Testis (tissue), 3 donors: ENCODE data around the gene GPR161. TPM values are rescaled to one million over a fixed set of nuclear protein-coding genes. Genes with fewer than 3 reads are reported as not detected.

Source experiments
- DNase-seq: peaks from one replicate; pipeline ENCODE4 v3.0.0-alpha.2; 2019
- H3K27ac ChIP-seq, 2 donors: fragments of 200-600 bp; sonication (generic); one replicate each; pipeline ENCODE4 v1.5.1; 2019
- H3K27me3 ChIP-seq: fragments of 200-600 bp; sonication (generic); one replicate; pipeline ENCODE4 v1.5.1; 2019
- H3K36me3 ChIP-seq: fragments of 200-600 bp; sonication (generic); one replicate; pipeline ENCODE4 v1.5.1; 2017; ENCODE audit warnings: low read depth; ENCODE audit errors: missing control alignments
- H3K4me1 ChIP-seq: fragments of 200-600 bp; sonication (generic); one replicate; pipeline ENCODE4 v1.5.1; 2019
- H3K4me3 ChIP-seq, 2 donors: fragments of 200-600 bp; sonication (generic); one replicate each; pipeline ENCODE4 v1.5.1; 2017 to 2019
- H3K9me3 ChIP-seq: fragments of 200-600 bp; sonication (generic); one replicate; pipeline ENCODE4 v1.5.1; 2017
- POLR2A ChIP-seq: fragments of 450-650 bp; IDR thresholded peaks from one replicate; pipeline ENCODE4 v1.6.1; 2017; ENCODE audit warnings: antibody characterized with exemption, mild to moderate bottlenecking, moderate library complexity
- WGBS, 2 donors: methylation state at CpG; one replicate each; pipeline ENCODE4 v1.1.5; 2018; 5-methylcytosine and 5-hydroxymethylcytosine counted together
- intact Hi-C: fragments of 100-400 bp; cut with DNase I; formaldehyde crosslinking; loops from one replicate; pipeline ENCODE4 v1.15.1; 2023; ENCODE audit warnings: low total_unique reads
- polyA plus RNA-seq: library from polyadenylated mRNA; stranded (reverse); fragments of 350-450 nt; fragmentation: Illumina TruSeq; extraction: RNeasy Lipid Tissue Mini Kit (QIAGEN cat#74804); gene quantifications from one replicate; pipeline ENCODE4 v1.2.3, GENCODE V29; 2014; ENCODE audit warnings: low read depth, low replicate concordance; ENCODE audit not compliant: insufficient read depth
- total RNA-seq, 2 donors: library from RNA; depleted of rRNA; stranded (reverse); fragments of >200 nt; gene quantifications; one replicate each; pipeline ENCODE4 v1.2.3, GENCODE V29; 2016
- TF ChIP-seq, protein P1 (sequence below), 3 experiments: fragments of 450-650 bp in 2 of 3; fragments of 200-600 bp in 1 of 3; sonication (generic) in 1 of 3; IDR thresholded peaks; one replicate each; pipeline ENCODE4 v1.5.1; 2016 to 2019; ENCODE audit warnings: antibody characterized with exemption in 3 of 3, mild to moderate bottlenecking in 2 of 3, moderate library complexity in 1 of 3

GPR161 gene
- total and polyA plus RNA-seq, 3 donors from 2014 or later, result 3.7 to 6.7 (median 6.1) TPM

DNA sequence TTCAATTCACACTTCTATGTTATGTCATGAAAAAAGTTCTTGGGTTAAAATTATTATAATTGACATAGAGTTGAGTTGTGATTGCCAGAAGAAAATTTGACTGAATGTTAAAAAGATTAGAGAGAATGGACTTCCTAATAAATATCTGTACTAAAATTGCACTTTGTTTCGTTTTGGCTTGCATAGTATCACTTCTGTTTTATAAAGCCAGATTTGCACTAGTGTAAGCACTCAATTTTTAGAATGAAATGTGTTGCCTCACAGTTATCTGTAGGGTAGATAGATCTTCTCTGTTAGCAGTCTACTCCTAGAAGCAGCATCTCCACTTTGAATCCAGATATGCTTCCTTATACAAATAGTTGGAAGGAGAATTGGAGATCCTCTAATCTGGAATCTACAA lies 104.7 kb downstream of the GPR161 start:
- no peak for DNase-seq
- WGBS, 2 donors, result 65 to 71% methylated on average over 1 of the region's 1 CpG
- Histone ChIP-seq H3K36me3 (no peaks in the 10 kb centered on the region), H3K4me1 (peaks cover 1% of the 10 kb centered on the region), H3K27me3 (no peaks in the 10 kb centered on the region), H3K4me3 (no peak overlapping the region), H3K27ac (no peak overlapping the region), H3K9me3 (no peaks in the 10 kb centered on the region)
- TF ChIP-seq, protein P1, sequence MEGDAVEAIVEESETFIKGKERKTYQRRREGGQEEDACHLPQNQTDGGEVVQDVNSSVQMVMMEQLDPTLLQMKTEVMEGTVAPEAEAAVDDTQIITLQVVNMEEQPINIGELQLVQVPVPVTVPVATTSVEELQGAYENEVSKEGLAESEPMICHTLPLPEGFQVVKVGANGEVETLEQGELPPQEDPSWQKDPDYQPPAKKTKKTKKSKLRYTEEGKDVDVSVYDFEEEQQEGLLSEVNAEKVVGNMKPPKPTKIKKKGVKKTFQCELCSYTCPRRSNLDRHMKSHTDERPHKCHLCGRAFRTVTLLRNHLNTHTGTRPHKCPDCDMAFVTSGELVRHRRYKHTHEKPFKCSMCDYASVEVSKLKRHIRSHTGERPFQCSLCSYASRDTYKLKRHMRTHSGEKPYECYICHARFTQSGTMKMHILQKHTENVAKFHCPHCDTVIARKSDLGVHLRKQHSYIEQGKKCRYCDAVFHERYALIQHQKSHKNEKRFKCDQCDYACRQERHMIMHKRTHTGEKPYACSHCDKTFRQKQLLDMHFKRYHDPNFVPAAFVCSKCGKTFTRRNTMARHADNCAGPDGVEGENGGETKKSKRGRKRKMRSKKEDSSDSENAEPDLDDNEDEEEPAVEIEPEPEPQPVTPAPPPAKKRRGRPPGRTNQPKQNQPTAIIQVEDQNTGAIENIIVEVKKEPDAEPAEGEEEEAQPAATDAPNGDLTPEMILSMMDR (IDR thresholded peaks at IDR 0.05), result no peak
- intact Hi-C loops, result no loop called here

DNA sequence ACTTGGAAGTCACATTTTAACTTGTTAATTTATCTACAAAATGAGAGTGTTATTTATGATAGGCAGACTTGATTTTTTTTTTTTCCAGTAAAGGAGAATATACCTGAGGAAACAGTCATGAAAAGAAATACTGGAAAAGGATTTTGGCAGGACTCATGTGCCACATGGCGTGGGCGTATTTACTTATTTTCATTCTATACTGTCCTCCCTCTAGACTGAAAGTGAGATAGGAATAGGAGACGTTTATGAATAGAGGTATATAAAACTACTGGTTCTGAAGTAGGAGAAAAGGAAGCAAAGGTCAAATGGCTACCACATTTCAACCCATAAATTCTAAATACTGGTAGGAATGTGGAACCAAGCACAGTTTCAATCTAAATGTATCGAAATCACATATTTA lies 105.1 kb downstream of the GPR161 start:
- no peaks in the 10 kb centered on the region for H3K36me3 ChIP-seq
- no peak for DNase-seq
- 73 to 74% methylated on average over 4 of the region's 4 CpGs for WGBS, 2 donors
- no peaks in the 10 kb centered on the region for H3K4me1 ChIP-seq
- no peak overlapping the region for H3K27ac ChIP-seq
- no peaks in the 10 kb centered on the region for H3K9me3 ChIP-seq
- no peak overlapping the region for H3K4me3 ChIP-seq
- intact Hi-C loops, result no loop called here
- TF ChIP-seq POLR2A, result no peak
- TF ChIP-seq, protein P1 (IDR thresholded peaks at IDR 0.05), result no peak
- no peaks in the 10 kb centered on the region for H3K27me3 ChIP-seq

DNA sequence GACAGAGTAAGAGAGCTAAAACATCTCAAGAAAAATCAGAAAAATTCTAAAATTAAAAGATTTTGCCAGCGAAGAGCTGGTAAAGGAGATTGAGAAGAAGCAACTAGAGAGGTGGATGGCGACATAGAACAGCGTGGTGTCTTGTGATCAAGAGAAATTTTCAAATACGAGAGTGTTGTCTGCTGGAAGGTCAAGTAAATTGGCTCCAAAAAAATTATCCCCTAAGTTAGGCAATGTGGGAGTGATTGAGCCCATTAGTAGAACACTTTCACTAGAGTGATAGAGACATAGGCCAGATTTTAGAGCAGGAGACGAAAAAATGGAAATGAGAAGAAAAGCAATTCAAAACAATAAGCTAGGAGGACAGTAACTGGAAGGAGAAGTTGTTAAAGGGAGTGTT lies 105.5 kb downstream of the GPR161 start:
- 81 to 84% methylated on average over 5 of the region's 5 CpGs for WGBS, 2 donors
- no peak overlapping the region for H3K4me3 ChIP-seq
- no peak for DNase-seq
- no peaks in the 10 kb centered on the region for H3K36me3 ChIP-seq
- no peaks in the 10 kb centered on the region for H3K9me3 ChIP-seq
- TF ChIP-seq POLR2A, result no peak
- H3K27ac ChIP-seq, result no peak overlapping the region
- H3K4me1 ChIP-seq, result no peaks in the 10 kb centered on the region
- no peaks in the 10 kb centered on the region for H3K27me3 ChIP-seq
- intact Hi-C loops, result no loop called here

Other genes with a start within 250 kb of the GPR161 start
- gene ADCY10, start 222.8 kb downstream of the GPR161 start, total RNA-seq, result 10 to 100 TPM in 1 of 2 donors, 1 to 10 TPM in 1; 9.4 to 24.6 TPM
- 49.7 TPM for gene ADCY10, start 222.8 kb downstream of the GPR161 start, polyA plus RNA-seq
- gene DCAF6, start 200.2 kb downstream of the GPR161 start, total RNA-seq, result 100 to 1,000 TPM; 160 to 199 TPM
- 173 TPM for gene DCAF6, start 200.2 kb downstream of the GPR161 start, polyA plus RNA-seq
- 100 to 1,000 TPM; 106 to 185 TPM for gene MPC2, start 199.9 kb downstream of the GPR161 start, total RNA-seq
- 596 TPM for gene MPC2, start 199.9 kb downstream of the GPR161 start, polyA plus RNA-seq
- gene TIPRL, start 42.0 kb upstream of the GPR161 start, total RNA-seq, result 10 to 100 TPM; 19.8 to 23.5 TPM
- 44.6 TPM for gene TIPRL, start 42.0 kb upstream of the GPR161 start, polyA plus RNA-seq
- gene SFT2D2, start 89.1 kb upstream of the GPR161 start, total RNA-seq, result 10 to 100 TPM; 59.4 to 62.2 TPM
- 34.5 TPM for gene SFT2D2, start 89.1 kb upstream of the GPR161 start, polyA plus RNA-seq
- gene TBX19, start 143.9 kb upstream of the GPR161 start, total RNA-seq, result 1 to 10 TPM; 2.7 TPM
- gene TBX19, start 143.9 kb upstream of the GPR161 start, polyA plus RNA-seq, result 1.9 TPM